NCI-H774 (cell line): Measurements from ENCODE around the gene CALM3.

ENCODE experiments used
- DNase-seq: peaks from one replicate; lab custom pipeline; 2025; lab: John Stamatoyannopoulos, UW

CALM3 gene

DNA sequence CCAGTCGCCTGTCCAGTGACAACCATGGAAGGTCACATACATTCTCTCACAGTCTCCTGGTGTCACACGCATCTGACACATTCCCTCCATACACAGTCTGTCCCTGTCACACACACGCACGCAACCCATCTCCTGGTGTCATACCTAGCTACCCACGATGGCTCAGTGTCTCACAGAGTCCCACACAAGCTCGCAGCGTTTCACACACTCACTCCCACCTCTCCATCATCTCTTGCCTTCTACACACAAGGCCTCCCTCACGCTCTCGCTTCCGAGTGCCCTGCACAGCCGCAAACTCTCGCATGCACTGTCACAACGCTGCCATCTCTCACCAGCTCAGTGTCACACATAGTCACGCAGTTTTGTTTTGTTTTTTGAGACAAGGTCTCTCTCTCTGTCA lies 36.1 kb downstream of the CALM3 start:
- DNase-seq: no peak

- DNase-seq: no peak
Measured at GRCh38 chr19:46639358-46640182, 38.4 kb downstream of the CALM3 start.

- DNase-seq: no peak
Measured at GRCh38 chr19:46640656-46641055, 39.5 kb downstream of the CALM3 start.

DNA sequence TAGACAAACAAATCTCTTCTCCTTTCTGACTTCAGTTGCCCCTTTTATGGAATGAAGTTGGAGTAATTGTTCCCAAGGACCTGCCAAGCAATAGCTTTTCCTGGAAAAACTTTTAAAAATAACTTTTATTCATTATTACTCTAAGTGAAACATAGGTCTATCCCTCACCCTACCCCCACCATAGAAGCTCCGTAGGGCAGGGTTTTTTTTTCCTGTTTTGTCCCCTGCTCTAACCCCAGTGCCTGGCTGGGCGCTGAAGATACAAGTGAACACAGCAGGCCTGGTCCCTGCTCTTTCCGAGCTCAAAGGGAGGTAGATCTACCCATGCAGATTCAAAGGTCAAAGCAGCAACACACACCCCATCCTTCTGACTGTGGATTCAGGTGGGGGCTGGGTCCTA lies 43.6 kb downstream of the CALM3 start:
- no peak for DNase-seq

DNA sequence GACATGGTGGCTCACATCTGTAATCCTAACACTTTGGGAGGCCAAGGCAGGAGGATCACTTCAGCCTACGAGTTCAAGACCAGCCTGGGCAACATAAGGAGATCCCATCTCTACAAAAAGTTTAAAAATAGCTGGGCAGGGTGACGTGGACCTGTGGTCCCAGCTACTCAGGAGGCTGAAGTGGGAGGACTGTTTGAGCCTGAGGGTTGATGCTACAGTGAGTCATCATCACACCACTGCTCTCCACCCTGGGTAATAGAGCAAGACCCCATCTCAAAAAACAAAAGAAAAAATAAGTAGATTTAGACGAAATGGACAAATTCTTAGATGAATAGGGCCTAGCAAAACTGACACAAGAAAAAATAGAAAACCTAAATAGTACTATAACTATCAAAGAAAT lies 45.3 kb downstream of the CALM3 start:
- no peak for DNase-seq

- DNase-seq: no peak
Measured at GRCh38 chr19:46648060-46648960, 47.2 kb downstream of the CALM3 start.

- DNase-seq: no peak
Measured at GRCh38 chr19:46648961-46649960, 48.1 kb downstream of the CALM3 start.

DNA sequence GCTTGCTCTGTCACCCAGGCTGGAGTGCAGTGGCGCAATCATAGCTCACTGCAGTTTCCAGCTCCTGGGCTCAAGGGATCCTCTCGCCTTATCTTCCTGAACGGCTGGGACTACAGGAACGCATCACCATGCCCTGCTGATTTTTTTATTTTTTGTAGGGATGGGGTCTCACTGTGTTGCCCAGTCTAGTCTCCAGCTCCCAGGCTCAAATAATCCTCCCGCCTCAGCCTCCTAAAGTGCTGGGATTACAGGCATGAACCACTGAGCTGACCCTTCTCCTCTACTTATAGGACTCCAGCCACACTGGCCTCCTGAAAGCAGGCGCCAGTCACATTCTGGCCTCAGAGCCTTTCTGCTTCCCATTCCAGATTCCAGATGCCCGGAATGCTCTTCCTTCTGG lies 49.3 kb downstream of the CALM3 start:
- DNase-seq: no peak

- no peak for DNase-seq
Measured at GRCh38 chr19:46654621-46655152, 53.6 kb downstream of the CALM3 start.

- no peak for DNase-seq
Measured at GRCh38 chr19:46656541-46656940, 55.4 kb downstream of the CALM3 start.

DNA sequence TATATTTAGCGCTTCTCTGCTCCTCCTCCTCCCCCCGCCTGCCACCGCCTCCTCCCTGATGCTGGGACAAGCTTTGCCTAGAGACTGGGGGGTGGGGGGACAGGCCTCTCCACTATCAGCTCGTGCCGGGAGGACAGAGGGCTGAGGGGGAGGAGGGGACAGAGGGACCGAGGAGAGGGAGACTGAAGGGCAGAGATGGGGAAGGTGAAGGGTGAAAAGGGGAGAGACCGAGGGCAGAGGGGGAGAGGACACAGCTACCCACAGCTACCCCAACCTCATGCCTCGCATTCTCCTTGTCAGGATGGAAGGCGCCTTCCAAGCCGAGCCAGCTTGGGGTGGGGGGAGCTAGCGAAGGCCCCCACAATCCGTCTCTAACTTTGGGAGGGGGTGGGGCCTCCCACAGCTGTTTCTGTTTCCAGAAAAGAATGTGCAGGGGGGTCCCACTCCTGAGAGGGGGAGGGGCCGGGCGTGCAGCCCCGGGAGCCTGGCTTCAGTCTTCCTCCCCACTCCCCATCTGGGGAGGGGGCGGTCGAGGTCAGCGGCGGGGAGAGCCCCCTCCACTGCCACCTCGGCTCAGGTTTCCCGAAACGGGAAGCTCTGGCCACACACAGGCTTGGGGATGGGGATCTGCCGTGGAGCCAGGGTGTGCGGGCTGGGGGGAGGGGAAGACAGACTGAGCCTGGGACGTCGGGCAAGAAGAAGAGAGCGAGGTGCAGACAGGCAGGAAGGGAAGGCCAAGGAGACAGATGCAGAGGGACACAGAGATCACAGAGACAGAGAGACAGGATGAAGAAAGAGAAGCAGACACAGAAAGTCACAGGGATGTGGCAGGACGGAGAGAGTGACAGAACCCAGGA lies 58.2 kb downstream of the CALM3 start:
- DNase-seq: no peak

DNA sequence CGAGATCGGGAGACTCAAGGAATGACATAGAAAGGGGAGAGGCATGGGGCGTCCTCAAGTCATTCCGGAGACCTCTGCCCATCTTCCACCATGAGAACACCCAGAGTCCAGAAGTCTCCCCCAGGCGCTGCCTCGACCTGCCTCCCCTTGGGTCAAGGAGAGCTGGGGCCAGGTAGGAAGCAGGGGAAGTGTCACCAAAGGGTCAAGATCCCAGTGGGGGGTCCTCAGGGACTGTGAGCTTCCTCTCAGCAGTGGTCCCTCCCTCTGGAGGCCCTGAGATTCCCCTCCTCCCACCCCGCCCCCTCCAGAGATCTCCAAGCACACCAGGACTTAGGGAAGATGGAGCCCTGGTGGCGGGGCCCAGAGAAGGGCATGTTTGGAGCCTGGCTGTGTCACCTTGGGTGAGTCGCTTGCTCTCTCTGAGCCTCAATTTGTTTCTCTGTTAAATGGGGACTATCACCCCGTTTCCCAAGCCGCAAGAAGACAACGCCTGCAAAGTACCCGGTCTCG lies 58.9 kb downstream of the CALM3 start:
- no peak for DNase-seq
